HEK293 (cell line): ENCODE measurements around the gene BABAM1.
A peak's percentile ranks its signal among the peaks of the same experiment; 100 is the strongest.

Experiments used
- AEBP2 ChIP-seq: fragments of 450-650 bp; formaldehyde crosslinking; IDR thresholded peaks from 2 replicates; pipeline ENCODE4 v1.5.1; 2016; ENCODE audit warnings: missing biosample characterization, missing genetic modification characterization, borderline replicate concordance
- BCL11A ChIP-seq: fragments of 450-650 bp; formaldehyde crosslinking; IDR thresholded peaks from 2 replicates; pipeline ENCODE4 v1.5.1; 2016; ENCODE audit warnings: low read depth, missing biosample characterization, missing genetic modification characterization
- GFI1B ChIP-seq: fragments of 450-650 bp; formaldehyde crosslinking; IDR thresholded peaks from 2 replicates; pipeline ENCODE4 v1.5.1; 2016; ENCODE audit warnings: missing biosample characterization, missing genetic modification characterization
- HOXA7 ChIP-seq: sonication (generic); formaldehyde crosslinking; IDR thresholded peaks from 2 replicates; pipeline ENCODE4 v1.8.1; 2022; ENCODE audit warnings: missing genetic modification reagents, borderline replicate concordance
- KLF16 ChIP-seq: fragments of 450-650 bp; formaldehyde crosslinking; IDR thresholded peaks from 2 replicates; pipeline ENCODE4 v1.5.1; 2017; ENCODE audit warnings: missing biosample characterization, missing genetic modification characterization
- KLF7 ChIP-seq: fragments of 450-650 bp; formaldehyde crosslinking; IDR thresholded peaks from 2 replicates; pipeline ENCODE4 v1.5.1; 2016; ENCODE audit warnings: missing biosample characterization, missing genetic modification characterization, borderline replicate concordance
- PRDM6 ChIP-seq: fragments of 450-650 bp; formaldehyde crosslinking; IDR thresholded peaks from 2 replicates; pipeline ENCODE4 v1.5.1; 2017; ENCODE audit warnings: missing biosample characterization, missing genetic modification characterization
- REPIN1 ChIP-seq: fragments of 450-650 bp; formaldehyde crosslinking; IDR thresholded peaks from 2 replicates; pipeline ENCODE4 v1.5.1; 2017; ENCODE audit warnings: missing biosample characterization, missing genetic modification characterization, low read depth
- SP3 ChIP-seq: fragments of 450-650 bp; formaldehyde crosslinking; IDR thresholded peaks from 2 replicates; pipeline ENCODE4 v1.5.1; 2016; ENCODE audit warnings: missing biosample characterization, missing genetic modification characterization
- ZBTB44 ChIP-seq: fragments of 450-650 bp; IDR thresholded peaks from 2 replicates; pipeline ENCODE4 v1.5.1; 2018; ENCODE audit warnings: missing biosample characterization, mild to moderate bottlenecking, missing genetic modification characterization
- ZNF26 ChIP-seq: fragments of 450-650 bp; formaldehyde crosslinking; IDR thresholded peaks from 2 replicates; pipeline ENCODE4 v1.5.1; 2016; ENCODE audit warnings: missing biosample characterization, missing genetic modification characterization
- ZNF266 ChIP-seq: fragments of 450-650 bp; formaldehyde crosslinking; IDR thresholded peaks from 2 replicates; pipeline ENCODE4 v1.5.1; 2016; ENCODE audit warnings: missing biosample characterization, missing genetic modification characterization, low read depth
- ZNF324 ChIP-seq: fragments of 450-650 bp; formaldehyde crosslinking; IDR thresholded peaks from 2 replicates; pipeline ENCODE4 v1.5.1; 2016; ENCODE audit warnings: missing biosample characterization, missing genetic modification characterization
- ZNF391 ChIP-seq: fragments of 450-650 bp; formaldehyde crosslinking; IDR thresholded peaks from 2 replicates; pipeline ENCODE4 v1.5.1; 2016; ENCODE audit warnings: low read depth, missing biosample characterization, missing genetic modification characterization, borderline replicate concordance
- ZNF513 ChIP-seq: fragments of 450-650 bp; IDR thresholded peaks from 2 replicates; pipeline ENCODE4 v1.5.1; 2018; ENCODE audit warnings: missing biosample characterization, missing genetic modification characterization
- ZNF521 ChIP-seq: fragments of 450-650 bp; formaldehyde crosslinking; IDR thresholded peaks from 2 replicates; pipeline ENCODE4 v1.5.1; 2017; ENCODE audit warnings: missing biosample characterization, mild to moderate bottlenecking, missing genetic modification characterization
- ZNF549 ChIP-seq: fragments of 450-650 bp; IDR thresholded peaks from 2 replicates; pipeline ENCODE4 v1.5.1; 2018; ENCODE audit warnings: missing biosample characterization, missing genetic modification characterization, mild to moderate bottlenecking, inconsistent platforms, moderate library complexity
- ZNF571 ChIP-seq: fragments of 450-650 bp; formaldehyde crosslinking; IDR thresholded peaks from 2 replicates; pipeline ENCODE4 v1.5.0; 2017; ENCODE audit warnings: missing biosample characterization, missing genetic modification characterization
- ZNF596 ChIP-seq: fragments of 450-650 bp; IDR thresholded peaks from 2 replicates; pipeline ENCODE4 v1.5.0; 2018; ENCODE audit warnings: missing biosample characterization, mild to moderate bottlenecking, missing genetic modification characterization, moderate library complexity
- ZNF610 ChIP-seq: fragments of 450-650 bp; formaldehyde crosslinking; IDR thresholded peaks from 2 replicates; pipeline ENCODE4 v1.5.1; 2016; ENCODE audit warnings: missing biosample characterization, missing genetic modification characterization, borderline replicate concordance
- ZNF624 ChIP-seq: fragments of 450-650 bp; formaldehyde crosslinking; IDR thresholded peaks from 2 replicates; pipeline ENCODE4 v1.5.1; 2017; ENCODE audit warnings: missing biosample characterization, missing genetic modification characterization
- ZNF626 ChIP-seq: fragments of 450-650 bp; sonication (Bioruptor Pico); formaldehyde crosslinking; IDR thresholded peaks from 2 replicates; pipeline ENCODE4 v1.5.1; 2018; ENCODE audit warnings: missing biosample characterization, missing genetic modification characterization, inconsistent platforms
- ZNF629 ChIP-seq: fragments of 450-650 bp; formaldehyde crosslinking; IDR thresholded peaks from 2 replicates; pipeline ENCODE4 v1.5.1; 2017; ENCODE audit warnings: missing biosample characterization, missing genetic modification characterization
- ZNF639 ChIP-seq: fragments of 450-650 bp; formaldehyde crosslinking; IDR thresholded peaks from 2 replicates; pipeline ENCODE4 v1.5.1; 2016; ENCODE audit warnings: missing biosample characterization, missing genetic modification characterization
- ZNF660 ChIP-seq: fragments of 450-650 bp; IDR thresholded peaks from 2 replicates; pipeline ENCODE4 v1.5.1; 2018; ENCODE audit warnings: missing biosample characterization, mild to moderate bottlenecking, missing genetic modification characterization
- ZNF747 ChIP-seq: fragments of 450-650 bp; formaldehyde crosslinking; IDR thresholded peaks from 2 replicates; pipeline ENCODE4 v1.5.1; 2016; ENCODE audit warnings: missing biosample characterization, missing genetic modification characterization
- ZNF777 ChIP-seq: fragments of 450-650 bp; formaldehyde crosslinking; IDR thresholded peaks from 2 replicates; pipeline ENCODE4 v1.5.1; 2017; ENCODE audit warnings: missing biosample characterization, missing genetic modification characterization, borderline replicate concordance
- ZSCAN18 ChIP-seq: fragments of 450-650 bp; formaldehyde crosslinking; IDR thresholded peaks from 2 replicates; pipeline ENCODE4 v1.5.1; 2016; ENCODE audit warnings: missing biosample characterization, missing genetic modification characterization

BABAM1 gene

GRCh38 chr19:17226002-17226933, 41.0 kb upstream of the BABAM1 start, which contains the start of gene OCEL1 (continued):
- TF ChIP-seq ZSCAN18 (tag by site-specific recombination) (no peak), GFI1B (tag by site-specific recombination) (no peak), ZNF266 (tag by site-specific recombination) (no peak), ZNF660 (tag by site-specific recombination) (peak; percentile 81; the same call in 1 of the 2 replicates), REPIN1 (no peak), ZNF629 (peak; percentile 95), KLF7 (tag by site-specific recombination) (no peak; the same call in 1 of the 2 replicates), ZNF624 (tag by site-specific recombination) (no peak), ZNF571 (no peak), ZNF639 (tag by site-specific recombination) (no peak), ZNF626 (tag by site-specific recombination) (no peak), KLF16 (tag by site-specific recombination) (no peak; the same call in 1 of the 2 replicates), ZNF26 (no peak), AEBP2 (tag by site-specific recombination) (no peak), ZNF596 (no peak), SP3 (tag by site-specific recombination) (peak; percentile 83), ZNF324 (no peak), ZNF513 (tag by site-specific recombination) (no peak), ZNF610 (tag by site-specific recombination) (peak; percentile 63; the same call in 1 of the 2 replicates), ZNF747 (tag by site-specific recombination) (no peak), PRDM6 (tag by site-specific recombination) (no peak), BCL11A (tag by site-specific recombination) (no peak), ZNF549 (tag by site-specific recombination) (no peak), ZNF391 (tag by site-specific recombination) (no peak; the same call in 1 of the 2 replicates), ZBTB44 (tag by site-specific recombination) (no peak; the same call in none of the 2 replicates), ZNF521 (tag by site-specific recombination) (no peak), HOXA7 (CRISPR knock-in tag) (no peak), ZNF777 (tag by site-specific recombination) (no peak)
